HG02798 (cell line): ENCODE measurements around the gene FAM229B.

Source experiments
- ATAC-seq: cut with Tn5 transposase; IDR thresholded peaks from one replicate; pipeline ENCODE4 v1.9.1; 2021; ENCODE audit warnings: mild to moderate bottlenecking; ENCODE audit not compliant: unreplicated experiment, poor library complexity

Gene FAM229B

GRCh38 chr6:112130878-112131277 is 43.5 kb downstream of the FAM229B start:
- ATAC-seq: no peak

DNA sequence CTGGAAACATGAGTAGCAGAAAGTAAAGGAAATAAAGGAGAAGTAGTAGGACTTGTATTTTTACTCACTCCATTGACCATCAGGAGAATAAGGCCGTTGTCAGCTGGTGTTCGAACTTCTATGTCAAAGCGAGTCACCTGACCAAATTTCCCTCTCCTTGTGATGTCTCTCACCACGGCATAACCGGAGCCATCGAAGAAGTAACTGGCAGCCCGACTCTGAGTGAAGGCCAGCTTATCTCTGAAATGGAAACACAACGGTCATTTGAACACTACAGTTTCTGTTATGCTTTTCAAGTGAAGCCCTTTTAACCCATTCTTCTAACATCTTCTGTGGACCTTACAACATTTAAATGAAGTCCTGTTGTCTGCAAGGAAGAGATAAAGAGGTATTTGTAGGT is 51.7 kb downstream of the FAM229B start:
- no peak for ATAC-seq

- ATAC-seq: no peak
Observed at GRCh38 chr6:112141707-112142106, 54.3 kb downstream of the FAM229B start.

GRCh38 chr6:112144145-112144926 is 56.9 kb downstream of the FAM229B start:
- ATAC-seq: no peak

DNA sequence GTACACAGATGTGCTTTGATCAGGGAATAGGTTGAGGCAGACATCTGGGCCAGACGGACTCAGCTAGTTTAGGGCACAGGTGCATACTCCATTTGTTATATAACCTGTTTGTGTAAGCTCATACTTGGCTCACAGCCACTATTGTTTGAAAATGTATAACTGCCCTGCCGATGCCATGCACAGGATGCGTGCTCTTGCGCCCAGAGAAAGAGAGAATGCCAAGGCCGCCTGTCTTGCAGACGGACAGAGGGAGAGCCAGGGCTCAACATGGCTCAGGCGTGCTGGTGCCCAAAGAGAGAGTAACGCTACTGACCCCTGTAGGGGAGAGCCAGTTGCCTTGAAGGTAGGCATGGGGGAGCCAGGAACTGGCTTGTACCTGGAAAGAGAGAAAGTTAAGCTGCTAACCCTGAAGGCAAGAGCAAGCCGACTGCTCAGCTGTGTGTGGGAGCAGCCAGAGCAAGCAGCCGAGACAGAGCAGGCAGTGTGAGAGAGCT is 57.7 kb downstream of the FAM229B start:
- ATAC-seq: no peak

DNA sequence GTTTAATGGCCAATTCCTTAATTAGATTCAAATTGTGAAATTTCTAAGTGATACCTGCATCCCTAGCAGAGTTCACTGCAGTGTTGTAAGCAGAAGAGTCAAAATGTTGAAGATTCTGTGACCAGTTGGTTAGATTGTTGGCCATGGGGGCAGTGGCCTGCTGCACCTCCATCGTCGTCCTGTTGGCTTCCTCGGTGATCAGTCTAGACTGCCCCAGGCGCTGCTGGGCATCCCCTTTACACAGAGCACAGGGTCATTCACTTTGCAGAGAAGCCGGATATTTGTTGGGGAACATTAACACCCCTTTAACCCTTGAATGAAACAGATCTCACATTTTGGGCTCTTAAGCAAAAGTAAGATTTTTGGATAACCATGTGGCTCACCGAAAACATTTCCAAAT is 60.7 kb downstream of the FAM229B start:
- ATAC-seq: no peak

DNA sequence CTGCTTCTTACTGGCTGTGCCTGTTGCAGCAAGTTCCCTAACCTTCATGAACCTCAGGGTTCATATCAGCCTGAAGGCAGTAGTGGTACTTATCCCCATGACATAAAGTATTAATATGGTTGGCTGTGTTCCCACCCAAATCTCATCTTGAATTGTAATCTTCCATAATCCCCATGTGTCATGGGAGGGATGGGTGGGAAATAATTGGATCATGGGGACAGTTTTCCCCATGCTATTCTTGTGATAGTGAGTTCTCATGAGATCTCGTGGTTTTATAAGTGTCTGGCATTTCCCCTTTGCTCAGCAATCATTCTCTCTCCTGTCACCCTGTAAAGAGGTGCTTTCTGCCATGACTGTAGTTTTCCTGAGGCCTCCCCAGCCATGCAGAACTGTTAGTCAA is 61.8 kb downstream of the FAM229B start:
- no peak for ATAC-seq

DNA sequence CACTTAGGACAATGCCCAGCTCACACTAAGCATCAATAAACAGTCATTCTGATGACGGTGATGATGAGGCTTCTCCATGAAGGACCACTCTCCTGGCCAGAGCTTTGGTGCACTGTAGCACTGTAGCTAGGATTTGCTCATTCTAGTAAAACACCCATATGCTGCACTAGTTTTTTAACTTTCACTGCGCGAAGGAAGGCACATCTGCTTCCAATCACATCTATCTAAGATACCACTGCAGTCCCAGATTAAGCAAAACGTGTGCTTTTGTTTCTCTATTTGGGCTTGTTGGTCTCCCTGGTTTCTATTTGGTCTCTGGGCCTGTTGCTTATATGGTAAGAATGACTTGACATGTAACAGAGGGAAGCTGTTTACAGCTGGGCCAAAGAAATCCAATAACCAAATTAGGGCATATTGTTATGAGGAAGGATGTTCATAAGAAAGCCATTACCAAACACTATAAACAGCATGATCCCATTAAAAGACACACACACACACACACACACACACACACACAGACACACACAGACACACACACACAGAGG is 62.4 kb downstream of the FAM229B start:
- no peak for ATAC-seq

DNA sequence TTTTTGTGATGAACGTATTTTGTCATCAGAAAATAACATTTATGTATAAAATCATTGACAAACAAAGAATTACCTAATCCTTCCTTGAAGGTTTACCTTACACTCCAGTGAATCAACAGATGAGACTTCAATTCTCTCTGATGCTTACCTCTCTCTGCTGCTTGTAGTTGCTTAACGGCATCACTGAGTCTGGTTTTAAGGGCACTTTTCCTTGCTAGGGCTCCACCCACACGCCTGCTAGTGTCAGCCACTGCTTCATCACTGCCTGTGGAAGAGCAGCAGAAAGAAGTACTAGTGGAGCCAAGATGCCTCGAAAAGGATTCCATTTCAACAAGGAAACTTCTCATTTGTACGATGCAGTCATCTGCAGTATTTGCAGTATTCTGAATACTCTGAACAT is 63.0 kb downstream of the FAM229B start:
- ATAC-seq: no peak
